Keratinocyte (primary cell): ENCODE data around the gene KRT81. TPM values are rescaled to one million over a fixed set of nuclear protein-coding genes. Genes with fewer than 3 reads are reported as not detected.

Source experiments
- DNase-seq: peaks from one replicate; pipeline ENCODE4 v3.0.0-alpha.2; 2011; ENCODE audit warnings: low read depth, missing footprints, low spot score
- FAIRE-seq: peaks from 2 replicates; lab custom pipeline; 2011; peaks lifted over from hg19 to GRCh38; lab: Jason Lieb, UNC
- H2AFZ ChIP-seq: 2 replicates; pipeline ENCODE4 v1.6.0; 2012; ENCODE audit warnings: low read length, control low read depth, inconsistent platforms; ENCODE audit not compliant: control insufficient read depth
- H3K27ac ChIP-seq: 2 replicates; pipeline ENCODE4 v1.5.1; 2011; ENCODE audit warnings: low read length; ENCODE audit not compliant: control insufficient read depth, insufficient read depth
- H3K27me3 ChIP-seq: 3 replicates; pipeline ENCODE4 v1.6.0; 2011; ENCODE audit warnings: low read length; ENCODE audit not compliant: control insufficient read depth, insufficient read depth; ENCODE audit errors: extremely low read depth
- H3K36me3 ChIP-seq, 2 experiments: 2 replicates in 1 of 2; 3 replicates in 1 of 2; pipeline ENCODE4 v1.5.1; 2011; ENCODE audit warnings: low read length in 2 of 2, mild to moderate bottlenecking in 1 of 2; ENCODE audit not compliant: control insufficient read depth in 2 of 2, insufficient read depth in 2 of 2; ENCODE audit errors: extremely low read depth in 1 of 2
- H3K4me1 ChIP-seq: 3 replicates; pipeline ENCODE4 v1.5.1; 2011; ENCODE audit warnings: low read length; ENCODE audit not compliant: control insufficient read depth, insufficient read depth; ENCODE audit errors: extremely low read depth
- H3K4me2 ChIP-seq: 3 replicates; pipeline ENCODE4 v1.6.0; 2011; ENCODE audit warnings: low read depth, low read length; ENCODE audit not compliant: control insufficient read depth, insufficient read depth; ENCODE audit errors: extremely low read depth
- H3K4me3 ChIP-seq, 3 experiments: fragments of 200-600 bp in 1 of 3; sonication (generic) in 1 of 3; 2 replicates in 2 of 3; 3 replicates in 1 of 3; pipeline ENCODE4 v1.5.1; 2011 to 2016; ENCODE audit warnings: low read length in 3 of 3, mild to moderate bottlenecking in 3 of 3, control low read depth in 2 of 3, inconsistent platforms in 1 of 3, low read depth in 1 of 3, mixed read lengths in 1 of 3, mixed run types in 1 of 3, moderate library complexity in 1 of 3; ENCODE audit not compliant: control insufficient read depth in 2 of 3, insufficient read depth in 2 of 3; ENCODE audit errors: extremely low read depth in 1 of 3
- H3K79me2 ChIP-seq: 2 replicates; pipeline ENCODE4 v1.6.0; 2012; ENCODE audit warnings: low read length; ENCODE audit not compliant: control insufficient read depth, insufficient read depth
- H3K9ac ChIP-seq: 3 replicates; pipeline ENCODE4 v1.6.0; 2011; ENCODE audit warnings: low read length; ENCODE audit not compliant: control insufficient read depth, insufficient read depth; ENCODE audit errors: extremely low read depth
- H3K9me1 ChIP-seq: 3 replicates; pipeline ENCODE4 v1.6.0; 2011; ENCODE audit warnings: low read length; ENCODE audit not compliant: control insufficient read depth, insufficient read depth; ENCODE audit errors: extremely low read depth
- H3K9me3 ChIP-seq: 2 replicates; pipeline ENCODE4 v1.5.1; 2012; ENCODE audit warnings: low read depth, low read length; ENCODE audit not compliant: control insufficient read depth
- H4K20me1 ChIP-seq: 3 replicates; pipeline ENCODE4 v1.6.0; 2011; ENCODE audit warnings: low read length; ENCODE audit not compliant: control insufficient read depth, insufficient read depth; ENCODE audit errors: extremely low read depth
- EZH2 ChIP-seq: IDR thresholded peaks from one replicate; pipeline ENCODE4 v1.6.1; 2012; ENCODE audit warnings: inconsistent platforms, mild to moderate bottlenecking, low read length, moderate library complexity
- dilution Hi-C: fragments of 300-500 bp; cut with MboI; formaldehyde crosslinking; loops from one replicate; pipeline ENCODE4 v1.7.0; 2020; ENCODE audit warnings: low sequenced_read_pairs; ENCODE audit not compliant: extremely low pct_ligation_motif_present
- polyA plus RNA-seq, 5 experiments: library from polyadenylated mRNA; depleted of rRNA in 3 of 5; stranded (reverse) in 3 of 5; stranded (forward) in 1 of 5; unstranded in 1 of 5; fragments of >200 nt; gene quantifications; 1 replicate in 1 of 5; 2 replicates in 3 of 5; 3 replicates in 1 of 5; pipeline versions ENCODE4 v1.2.1 to v1.2.3, GENCODE V29; 2011 to 2012; ENCODE audit warnings: missing spikeins in 2 of 5, low read depth in 1 of 5, low replicate concordance in 1 of 5
- TF ChIP-seq, protein P1 (sequence below), 3 experiments: IDR thresholded peaks in 1 of 3; conservative IDR thresholded peaks in 1 of 3; optimal IDR thresholded peaks in 1 of 3; 2 replicates in 2 of 3; 3 replicates in 1 of 3; pipeline versions ENCODE3 to v1.5.1; 2011; ENCODE audit warnings: low read length in 3 of 3, mild to moderate bottlenecking in 3 of 3, moderate library complexity in 2 of 3, control low read depth in 1 of 3, inconsistent platforms in 1 of 3; ENCODE audit not compliant: insufficient read depth in 2 of 3; ENCODE audit errors: extremely low read depth in 1 of 3

KRT81 gene
- polyA plus RNA-seq, 1 donor (not counting 4 experiments of a cell fraction or from before 2014, with no cell fraction given): 0.03 TPM

GRCh38 chr12:52236386-52237050, 54.8 kb downstream of the KRT81 start:
- dilution Hi-C loops: no loop called here
- H3K4me1 ChIP-seq: peaks cover 29% of the 10 kb centered on the region
- H3K9me3 ChIP-seq: no peaks in the 10 kb centered on the region
- no peak for DNase-seq
- H3K9ac ChIP-seq: no peak overlapping the region
- H3K27me3 ChIP-seq: no peaks in the 10 kb centered on the region
- H3K27ac ChIP-seq: no peak overlapping the region
- no peak overlapping the region for H3K4me3 ChIP-seq
- H4K20me1 ChIP-seq: no peaks in the 10 kb centered on the region
- TF ChIP-seq, protein P1, sequence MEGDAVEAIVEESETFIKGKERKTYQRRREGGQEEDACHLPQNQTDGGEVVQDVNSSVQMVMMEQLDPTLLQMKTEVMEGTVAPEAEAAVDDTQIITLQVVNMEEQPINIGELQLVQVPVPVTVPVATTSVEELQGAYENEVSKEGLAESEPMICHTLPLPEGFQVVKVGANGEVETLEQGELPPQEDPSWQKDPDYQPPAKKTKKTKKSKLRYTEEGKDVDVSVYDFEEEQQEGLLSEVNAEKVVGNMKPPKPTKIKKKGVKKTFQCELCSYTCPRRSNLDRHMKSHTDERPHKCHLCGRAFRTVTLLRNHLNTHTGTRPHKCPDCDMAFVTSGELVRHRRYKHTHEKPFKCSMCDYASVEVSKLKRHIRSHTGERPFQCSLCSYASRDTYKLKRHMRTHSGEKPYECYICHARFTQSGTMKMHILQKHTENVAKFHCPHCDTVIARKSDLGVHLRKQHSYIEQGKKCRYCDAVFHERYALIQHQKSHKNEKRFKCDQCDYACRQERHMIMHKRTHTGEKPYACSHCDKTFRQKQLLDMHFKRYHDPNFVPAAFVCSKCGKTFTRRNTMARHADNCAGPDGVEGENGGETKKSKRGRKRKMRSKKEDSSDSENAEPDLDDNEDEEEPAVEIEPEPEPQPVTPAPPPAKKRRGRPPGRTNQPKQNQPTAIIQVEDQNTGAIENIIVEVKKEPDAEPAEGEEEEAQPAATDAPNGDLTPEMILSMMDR (optimal IDR thresholded peaks at IDR 0.05 in 1 of 3, IDR thresholded peaks at IDR 0.05 in 1 of 3, conservative IDR thresholded peaks at IDR 0.05 in 1 of 3; ENCODE audit: extremely low read depth in 1 of 3, insufficient read depth in 2 of 3, low read length in 3 of 3): no peak
- no peak for TF ChIP-seq EZH2
- no peak overlapping the region for H2AFZ ChIP-seq
- no peaks in the 10 kb centered on the region for H3K9me1 ChIP-seq
- no peak overlapping the region for H3K4me2 ChIP-seq
- H3K79me2 ChIP-seq: no peaks in the 10 kb centered on the region
- H3K36me3 ChIP-seq: no peaks in the 10 kb centered on the region
- peak; percentile 34 for FAIRE-seq

Other genes starting within 250 kb of the KRT81 start
- gene NR4A1, start 240.1 kb downstream of the KRT81 start, polyA plus RNA-seq: 0.69 to 7.8 TPM (median 3.9 TPM) in 3 replicates
- gene ATG101, start 221.6 kb downstream of the KRT81 start, polyA plus RNA-seq: 62.7 to 74.7 TPM (median 73.9 TPM) in 3 replicates
- not detected in 3 replicates for gene SMIM41, start 211.8 kb downstream of the KRT81 start, polyA plus RNA-seq
- 3.3 to 7.2 TPM (median 4.1 TPM) in 3 replicates for gene KRT80, start 99.5 kb downstream of the KRT81 start, polyA plus RNA-seq
- gene KRT7, start 58.3 kb downstream of the KRT81 start, polyA plus RNA-seq: 112 to 224 TPM (median 117 TPM) in 3 replicates
- gene KRT86, start 16.9 kb downstream of the KRT81 start, polyA plus RNA-seq: 0.03 TPM in 1 of 3 replicates, not detected in the others
- not detected in 3 replicates for gene KRT83, start 29.9 kb upstream of the KRT81 start, polyA plus RNA-seq
- gene KRT85, start 75.9 kb upstream of the KRT81 start, polyA plus RNA-seq: not detected in 3 replicates
- gene KRT84, start 94.1 kb upstream of the KRT81 start, polyA plus RNA-seq: 0.05 to 0.13 TPM (median 0.10 TPM) in 3 replicates
- gene KRT82, start 114.8 kb upstream of the KRT81 start, polyA plus RNA-seq: 0.03 TPM in 1 of 3 replicates, not detected in the others
- gene KRT75, start 142.8 kb upstream of the KRT81 start, polyA plus RNA-seq: 59.4 to 151 TPM (median 60.5 TPM) in 3 replicates
- 1,722 to 4,902 TPM (median 2,016 TPM) in 3 replicates for gene KRT6B, start 160.6 kb upstream of the KRT81 start, polyA plus RNA-seq
- 203 to 1,358 TPM (median 357 TPM) in 3 replicates for gene KRT6C, start 182.3 kb upstream of the KRT81 start, polyA plus RNA-seq
- gene KRT6A, start 201.7 kb upstream of the KRT81 start, polyA plus RNA-seq: 10,395 to 23,012 TPM (median 12,338 TPM) in 3 replicates
- gene KRT5, start 228.9 kb upstream of the KRT81 start, polyA plus RNA-seq: 14,274 to 15,814 TPM (median 15,322 TPM) in 3 replicates